HG02885 (cell line): ENCODE measurements around the gene UBE3C.

Experiments
- ATAC-seq: cut with Tn5 transposase; IDR thresholded peaks from one replicate; pipeline ENCODE4 v1.9.1; 2021; ENCODE audit warnings: mild to moderate bottlenecking; ENCODE audit not compliant: unreplicated experiment, poor library complexity

Gene UBE3C

GRCh38 chr7:157318015-157318706, 179.4 kb downstream of the UBE3C start:
- peak; percentile 87 for ATAC-seq
